G401 (cell line): Measurements from ENCODE around the gene DDI1. TPM values are rescaled to one million over a fixed set of nuclear protein-coding genes. Genes with fewer than 3 reads are reported as not detected.
"Not testable (repeated sequence)": the region's sequence is repeated elsewhere in the genome, so short reads cannot be mapped to it uniquely, and the experiment has no call there.

Experiments
- DNase-seq: peaks from one replicate; pipeline ENCODE4 v3.0.0-alpha.2; 2015; ENCODE audit warnings: low spot score
- in situ Hi-C: cut with HindIII; loops from 2 replicates; pipeline ENCODE4 v1.10.0; 2016; ENCODE audit warnings: low sequenced_read_pairs, mixed read lengths
- total RNA-seq: library from RNA; depleted of rRNA; stranded (reverse); fragments of >200 nt; shearing (Covaris generic); gene quantifications from 2 replicates; pipeline ENCODE4 v1.2.3, GENCODE V29; 2014

Gene DDI1
- total RNA-seq, 1 experiment from 2014 or later, result not detected

DNA sequence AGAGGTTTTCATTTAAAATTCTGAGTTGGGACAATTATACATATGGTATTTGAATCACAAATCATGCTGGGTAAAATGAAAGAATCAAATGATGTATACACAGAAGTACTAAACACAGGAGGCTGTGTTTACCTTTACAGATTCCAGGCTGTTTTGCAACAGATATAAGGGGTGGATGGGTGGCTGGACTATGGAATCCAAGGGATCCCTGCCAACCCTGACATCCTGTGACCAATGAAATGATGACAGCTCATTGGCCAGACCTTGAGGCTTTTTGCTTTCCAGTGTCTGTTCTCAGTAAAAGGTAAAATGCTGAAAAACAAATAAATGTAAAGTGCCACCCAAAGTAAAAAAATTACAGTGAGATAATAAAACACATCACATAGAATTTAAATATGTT is 3.3 kb upstream of the DDI1 start:
- DNase-seq, result no peak

DNA sequence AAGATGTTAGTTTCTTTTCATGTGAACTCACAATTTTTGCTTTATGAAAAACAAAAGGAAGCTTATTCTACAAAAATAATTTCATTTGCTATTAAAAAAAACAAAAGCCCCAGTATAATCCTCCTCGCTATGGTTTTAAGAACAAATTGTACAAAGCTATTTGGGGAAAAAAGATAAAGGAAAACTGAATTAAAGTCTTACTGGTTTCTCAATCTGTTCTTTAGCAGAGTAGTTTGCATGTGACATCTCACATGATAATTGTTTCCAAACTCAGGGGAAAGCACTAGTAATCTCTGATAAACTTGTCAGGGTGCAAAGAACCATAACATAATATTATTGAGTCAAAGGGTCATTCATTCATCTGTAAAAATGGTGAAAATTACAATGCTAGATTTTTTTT is 2.9 kb upstream of the DDI1 start:
- DNase-seq, result no peak
- in situ Hi-C loops, result no loop called here

More for the DNA sequence above, 3.3 kb upstream of the DDI1 start:
- in situ Hi-C loops, result no loop called here

DNA sequence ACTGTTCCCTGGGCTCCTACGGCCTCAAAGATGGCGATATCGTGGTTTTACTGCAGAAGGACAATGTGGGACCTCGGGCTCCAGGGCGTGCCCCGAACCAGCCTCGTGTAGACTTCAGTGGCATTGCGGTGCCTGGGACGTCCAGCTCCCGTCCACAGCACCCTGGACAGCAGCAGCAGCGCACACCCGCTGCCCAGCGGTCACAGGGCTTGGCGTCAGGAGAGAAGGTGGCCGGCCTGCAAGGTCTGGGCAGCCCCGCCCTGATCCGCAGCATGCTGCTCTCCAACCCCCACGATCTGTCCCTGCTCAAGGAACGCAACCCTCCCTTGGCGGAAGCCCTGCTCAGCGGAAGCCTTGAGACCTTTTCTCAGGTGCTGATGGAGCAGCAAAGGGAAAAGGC is 555 bp downstream of the DDI1 start:
- no peak for DNase-seq
- in situ Hi-C loops, result no loop called here

DNA sequence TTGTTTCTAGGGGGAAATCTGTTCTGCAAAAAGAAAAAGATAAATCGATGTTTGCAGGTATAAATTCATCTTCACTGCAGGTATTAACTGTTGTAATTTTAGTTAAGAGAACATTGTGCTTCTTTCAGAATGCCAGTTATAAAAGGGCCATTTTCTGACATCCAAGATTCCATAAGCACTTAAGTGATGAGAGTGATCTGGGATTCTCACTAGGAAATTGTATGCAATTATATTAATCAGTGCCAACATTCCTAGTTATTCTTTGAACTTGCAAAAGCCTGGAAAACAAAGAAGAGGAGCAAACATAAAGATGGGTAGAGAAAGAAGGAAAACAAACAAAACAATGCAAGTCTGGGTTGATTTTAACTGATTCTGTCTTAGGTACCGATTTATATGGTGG is 5.4 kb downstream of the DDI1 start:
- no peak for DNase-seq
- in situ Hi-C loops, result no loop called here

DNA sequence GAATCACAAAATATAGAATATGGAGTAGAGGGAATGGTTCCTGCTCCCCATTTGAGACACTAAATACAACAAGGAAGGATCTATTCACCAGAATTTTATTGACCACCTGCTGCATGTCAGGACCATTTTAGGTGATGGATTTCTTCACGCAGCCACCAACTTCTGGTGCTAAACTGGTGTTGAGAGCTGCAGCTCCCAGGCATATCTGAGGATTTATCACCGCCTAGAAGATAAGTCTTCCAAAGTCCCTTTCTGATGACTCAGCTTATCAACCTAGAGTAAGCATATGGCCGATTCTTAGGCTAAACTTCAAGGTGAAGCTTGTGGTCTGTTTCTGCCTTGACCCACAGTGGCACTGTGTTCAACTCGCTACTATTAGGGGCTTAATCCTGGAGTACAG is 6.7 kb downstream of the DDI1 start:
- in situ Hi-C loops, result no loop called here
- DNase-seq, result no peak

DNA sequence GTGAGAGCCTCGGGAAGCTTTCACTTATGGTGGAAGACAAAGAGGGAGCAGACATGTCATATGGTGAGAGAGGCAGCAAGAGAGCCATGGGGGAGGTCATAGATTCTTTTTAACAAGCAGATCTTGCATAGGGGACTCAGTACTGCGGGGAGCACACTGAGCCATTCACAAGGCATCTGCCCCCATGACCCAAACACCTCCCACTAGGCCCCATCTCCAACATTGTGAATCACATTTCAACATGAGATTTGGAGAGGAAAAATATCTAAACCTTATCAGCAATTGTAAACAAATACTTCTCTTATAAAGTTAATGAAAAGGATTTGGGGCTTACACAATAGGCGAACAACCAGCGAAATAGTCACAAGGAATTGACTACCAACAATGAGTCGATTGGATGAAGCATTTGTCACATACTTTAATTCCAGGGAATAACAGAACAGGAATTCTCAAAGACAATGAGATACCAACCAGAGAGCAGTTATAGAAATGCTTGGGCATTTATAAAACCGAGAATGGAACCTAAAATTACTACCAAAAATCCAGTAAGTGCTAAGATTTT is 7.3 kb downstream of the DDI1 start:
- no peak for DNase-seq
- in situ Hi-C loops, result no loop called here

DNA sequence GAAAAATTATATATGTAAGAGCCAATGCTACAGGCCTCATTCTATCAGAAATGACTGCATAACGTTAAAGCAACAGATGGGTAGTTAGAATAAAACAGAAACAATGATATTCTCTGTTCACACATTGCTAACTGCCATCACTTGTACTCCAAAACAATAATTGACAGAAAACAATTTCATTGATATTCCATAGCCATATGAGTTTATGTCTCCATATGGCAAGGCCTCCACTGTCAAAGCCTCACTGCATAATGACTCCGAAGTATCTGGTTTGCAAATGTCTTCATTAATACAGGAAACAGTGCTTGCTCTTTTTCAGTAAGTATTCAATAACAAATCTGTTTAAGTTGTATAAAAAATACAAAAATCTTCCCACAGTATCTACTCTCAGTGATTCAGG is 9.9 kb downstream of the DDI1 start:
- in situ Hi-C loops, result no loop called here
- no peak for DNase-seq

DNA sequence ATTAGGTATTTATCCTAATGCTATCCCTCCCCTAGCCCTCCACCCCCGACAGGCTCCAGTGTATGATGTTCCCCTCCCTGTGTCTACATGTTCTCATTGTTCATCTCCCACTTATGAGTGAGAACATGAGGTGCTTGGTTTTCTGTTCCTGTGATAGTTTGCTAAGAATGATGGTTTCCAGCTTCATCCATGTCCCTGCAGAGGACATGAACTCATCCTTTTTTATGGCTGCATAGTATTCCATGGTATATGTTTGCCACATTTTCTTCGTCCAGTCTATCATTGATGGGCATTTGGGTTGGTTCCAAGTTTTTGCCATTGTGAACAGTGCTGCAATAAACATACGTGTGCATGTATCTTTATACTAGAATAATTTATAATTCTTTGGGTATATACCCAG is 10.4 kb downstream of the DDI1 start:
- DNase-seq, in situ Hi-C loops: not testable (repeated sequence)

DNA sequence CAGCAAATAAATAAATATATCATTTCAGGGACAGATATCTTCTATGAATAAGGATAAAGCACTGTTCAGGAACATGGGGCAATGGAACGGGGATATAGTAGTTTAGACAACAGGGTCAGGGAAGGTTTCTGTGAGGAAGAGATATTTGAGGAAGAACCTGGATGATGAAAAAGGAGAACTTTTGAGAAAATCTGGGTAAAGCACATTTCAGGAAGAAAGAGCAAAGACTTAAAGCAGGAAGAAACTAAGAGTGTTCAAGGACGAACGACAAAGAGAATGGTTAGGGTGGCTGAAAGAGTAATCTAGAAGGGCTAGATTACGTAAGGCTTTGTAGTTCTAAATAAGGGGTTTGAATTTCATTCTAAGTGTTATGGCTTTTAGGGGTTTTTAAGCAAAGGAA is 12.7 kb downstream of the DDI1 start:
- in situ Hi-C loops, result no loop called here
- no peak for DNase-seq

DNA sequence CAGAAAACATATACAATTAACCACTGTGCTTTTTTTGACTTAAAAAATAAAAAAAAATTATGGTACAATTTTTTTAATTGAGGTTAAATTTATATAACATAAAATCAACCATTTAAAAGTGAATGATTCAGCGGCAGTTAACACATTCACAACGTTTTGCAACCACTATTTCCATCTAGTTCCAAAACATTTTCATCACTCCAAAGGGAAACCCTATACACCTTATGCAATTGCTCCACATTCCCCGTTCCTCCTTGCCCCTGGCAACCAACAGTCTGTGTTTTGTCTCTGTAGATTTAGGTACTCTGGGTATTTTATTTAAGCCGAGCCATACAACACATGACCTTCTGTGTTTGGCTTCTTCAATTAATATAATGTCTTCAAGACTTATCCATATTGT is 15.3 kb downstream of the DDI1 start:
- in situ Hi-C loops, result no loop called here
- no peak for DNase-seq

DNA sequence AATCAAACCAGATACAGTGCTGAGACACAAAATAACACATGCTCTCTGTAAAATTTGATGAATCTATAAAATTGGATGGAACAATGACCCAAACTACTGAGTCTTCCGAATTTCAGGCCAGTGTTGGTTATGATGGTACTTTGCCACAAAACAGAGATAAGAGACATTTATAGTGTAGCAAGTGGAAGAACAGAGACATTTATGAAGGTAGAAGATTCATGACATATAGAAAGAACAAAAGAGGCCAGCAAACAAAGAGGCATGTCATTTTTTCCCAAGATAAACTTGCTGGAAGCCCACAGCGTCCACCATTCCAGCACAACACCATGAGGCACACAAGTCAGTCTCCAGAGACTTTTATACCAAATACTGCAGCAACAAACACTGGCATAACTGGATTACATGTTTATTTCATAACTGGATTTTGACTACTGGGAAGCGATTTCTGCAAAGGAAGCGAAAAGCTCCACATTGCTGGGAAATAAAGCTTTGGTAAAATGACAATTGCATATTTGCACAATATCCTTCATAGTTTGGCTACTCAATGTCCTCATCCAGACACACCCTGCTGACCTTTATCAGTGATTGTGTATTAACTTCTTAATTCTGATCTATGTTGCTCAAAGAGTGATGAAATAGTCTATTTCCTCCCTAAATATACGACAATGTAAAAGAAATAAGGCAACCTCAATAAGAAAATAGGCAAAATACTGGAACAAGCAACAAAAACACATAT is 17.5 kb downstream of the DDI1 start:
- in situ Hi-C loops, result no loop called here
- DNase-seq, result no peak

DNA sequence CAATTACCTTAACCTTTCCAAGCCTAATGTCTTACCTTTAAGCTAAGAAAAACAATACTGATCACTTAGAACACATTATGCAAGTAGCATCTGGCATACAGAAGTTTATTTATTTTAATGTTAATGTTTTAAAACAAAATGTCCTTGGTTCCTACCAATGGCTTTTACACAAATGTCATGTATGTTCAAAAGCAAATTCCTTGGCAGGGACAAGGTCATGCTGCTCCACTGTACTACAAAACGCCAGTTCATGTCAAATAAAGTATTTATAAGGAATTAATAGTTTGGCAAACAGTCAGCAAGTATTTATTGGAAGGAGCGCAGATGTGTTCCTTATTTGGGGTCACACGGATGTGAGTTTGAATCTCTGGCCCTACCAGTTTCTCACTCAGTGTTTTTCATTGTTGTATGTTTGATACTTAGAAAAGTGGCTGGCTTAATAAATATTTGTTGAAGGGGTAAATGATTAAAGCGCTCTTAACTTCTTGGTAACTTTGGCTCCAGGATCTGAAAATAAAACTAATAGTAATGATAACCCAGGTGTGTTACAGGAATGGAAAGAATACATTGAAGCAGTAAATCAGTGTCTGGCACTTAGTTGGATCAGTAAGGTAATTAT is 18.6 kb downstream of the DDI1 start:
- DNase-seq, result no peak
- in situ Hi-C loops, result no loop called here

DNA sequence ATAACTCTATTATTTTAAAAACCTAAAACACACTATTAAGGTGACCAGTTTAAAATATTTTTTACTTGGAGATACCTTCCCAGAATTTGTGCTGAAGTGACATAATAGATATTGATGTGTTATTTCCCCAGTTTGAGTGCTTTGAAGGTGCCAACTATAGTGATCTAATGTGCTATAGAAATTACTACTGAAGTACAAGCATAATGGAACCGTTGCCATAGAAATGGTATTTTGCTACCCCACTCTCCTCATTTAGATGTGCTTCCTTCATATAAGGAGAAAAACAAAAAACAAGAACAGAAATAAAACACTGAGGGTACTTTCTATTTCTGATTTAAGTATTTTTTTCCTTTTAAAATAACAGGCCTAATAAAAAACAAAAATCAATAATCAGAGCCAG is 19.2 kb downstream of the DDI1 start:
- no peak for DNase-seq

DNA sequence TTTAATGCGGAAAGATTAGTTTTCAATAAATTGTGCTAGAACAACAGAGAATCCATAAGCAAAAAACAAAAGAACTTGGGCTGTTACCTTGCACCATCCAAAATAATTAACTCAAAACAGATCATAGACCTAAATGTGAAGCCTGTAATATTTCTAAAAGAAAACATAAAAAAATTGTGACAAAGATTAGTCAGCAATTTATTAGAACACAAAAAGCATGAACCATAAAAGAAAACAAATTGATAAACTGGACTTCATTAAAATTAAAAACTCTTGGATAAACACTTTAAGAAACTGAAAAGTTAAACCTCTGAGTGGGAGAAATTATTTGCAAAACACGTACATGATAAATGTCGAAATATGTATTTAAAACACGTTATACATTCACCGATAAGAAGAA is 21.5 kb downstream of the DDI1 start:
- in situ Hi-C loops, result no loop called here
- no peak for DNase-seq

More for the DNA sequence above, 19.2 kb downstream of the DDI1 start:
- in situ Hi-C loops, result no loop called here

DNA sequence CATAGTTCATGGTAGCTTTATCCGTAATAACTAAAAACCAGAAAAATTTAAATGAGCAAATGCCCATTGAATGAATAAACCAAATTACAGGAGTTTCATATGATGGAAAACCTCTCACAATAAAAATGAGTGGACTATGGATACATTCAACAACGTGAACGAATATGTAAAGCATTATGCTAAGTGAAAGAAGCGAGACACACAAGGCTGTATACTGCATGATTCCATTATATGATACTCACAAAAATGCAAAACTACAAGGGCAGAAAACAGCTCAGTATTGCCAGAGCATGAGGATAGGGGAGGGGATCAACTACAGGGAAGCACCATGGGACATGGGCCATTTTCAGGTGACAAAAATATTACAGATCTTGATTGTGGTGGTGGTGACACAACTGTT is 22.2 kb downstream of the DDI1 start:
- in situ Hi-C loops, result no loop called here
- DNase-seq, result no peak

DNA sequence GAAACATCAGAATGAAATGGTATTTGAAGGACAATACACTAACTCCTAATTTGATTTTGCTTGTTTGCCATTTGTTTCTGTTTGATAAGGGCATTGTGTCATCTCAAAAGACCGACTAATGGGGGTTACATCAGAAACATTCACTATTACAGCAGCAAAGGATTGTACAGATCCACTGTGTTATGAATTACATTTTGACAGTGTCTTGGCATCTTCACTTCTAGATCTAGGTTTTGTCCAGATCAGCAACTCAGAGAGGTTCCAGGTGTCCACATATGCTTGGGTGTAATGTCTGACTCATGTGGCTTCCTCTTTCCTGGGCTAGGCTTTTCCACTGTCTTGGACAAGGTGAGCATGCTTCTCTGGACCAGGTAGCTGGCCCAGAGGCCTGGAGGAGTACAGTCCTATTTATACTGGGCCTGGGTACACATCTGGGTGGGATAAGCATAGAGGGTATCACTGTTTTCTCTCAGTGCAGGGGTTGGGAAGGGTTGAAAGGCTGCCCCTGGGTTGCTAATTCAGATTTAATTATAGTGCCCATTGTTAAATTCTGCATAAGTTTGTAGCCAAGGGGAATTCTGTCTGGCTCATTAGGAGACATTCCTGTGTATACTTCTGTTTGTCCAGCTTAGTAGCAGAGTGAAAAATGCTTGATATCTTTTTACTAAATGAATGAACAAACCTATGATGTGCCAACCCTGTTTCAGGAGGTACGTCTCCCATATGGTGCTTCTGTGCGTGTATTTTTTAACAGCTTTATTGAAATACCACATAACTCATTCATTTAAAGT is 23.8 kb downstream of the DDI1 start:
- DNase-seq, result no peak
- in situ Hi-C loops, result no loop called here

DNA sequence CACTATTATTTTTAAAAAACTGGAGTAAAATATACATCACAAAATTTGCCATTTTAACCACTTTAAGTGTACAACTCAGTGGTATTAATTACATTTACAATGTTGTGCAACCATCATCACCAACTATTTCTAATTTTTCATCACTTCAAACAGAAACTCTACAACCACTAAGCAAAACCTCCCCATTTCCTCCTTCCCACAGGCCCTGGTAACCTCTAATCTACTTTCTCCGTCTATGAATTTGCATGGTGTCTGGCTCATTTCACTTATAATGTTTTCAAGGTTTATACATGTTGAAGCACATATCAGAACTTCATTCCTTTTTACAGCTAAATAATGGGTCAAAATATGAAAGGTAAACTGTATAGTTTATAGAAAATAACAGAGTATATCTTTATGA is 24.4 kb downstream of the DDI1 start:
- in situ Hi-C loops, result no loop called here

DNA sequence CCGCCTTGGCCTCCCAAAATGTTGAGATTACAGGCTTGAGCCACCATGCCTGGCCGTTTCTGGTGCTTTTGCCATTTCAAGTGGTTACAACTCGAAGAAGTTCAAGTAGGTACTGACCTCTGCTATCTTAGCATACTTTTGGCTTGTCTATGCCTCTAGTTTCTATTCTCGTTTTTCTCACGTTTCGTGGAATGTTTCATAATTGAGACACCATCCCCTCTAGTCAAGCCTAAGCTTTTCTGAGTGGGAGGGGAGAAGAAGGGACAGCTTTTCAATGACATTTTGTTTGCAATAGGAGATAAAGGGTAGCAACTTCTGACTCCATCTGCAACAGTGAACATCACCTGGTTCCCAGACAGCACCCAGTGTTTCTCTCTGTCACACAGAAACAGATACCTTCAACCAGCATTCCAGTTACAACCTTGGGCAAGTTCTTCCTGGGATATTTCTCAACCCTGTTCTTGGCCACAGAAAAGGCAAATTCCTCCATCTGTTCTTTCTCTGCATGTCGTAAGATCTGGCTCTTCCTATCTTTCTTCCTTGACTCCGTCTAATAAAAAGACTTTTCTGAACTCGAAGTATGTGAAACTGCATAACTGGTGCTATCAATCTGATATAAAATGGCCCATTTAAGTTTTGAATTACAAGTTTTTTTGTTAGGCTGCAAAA is 25.5 kb downstream of the DDI1 start:
- in situ Hi-C loops, result no loop called here
- no peak for DNase-seq

More for the DNA sequence above, 24.4 kb downstream of the DDI1 start:
- no peak for DNase-seq

DNA sequence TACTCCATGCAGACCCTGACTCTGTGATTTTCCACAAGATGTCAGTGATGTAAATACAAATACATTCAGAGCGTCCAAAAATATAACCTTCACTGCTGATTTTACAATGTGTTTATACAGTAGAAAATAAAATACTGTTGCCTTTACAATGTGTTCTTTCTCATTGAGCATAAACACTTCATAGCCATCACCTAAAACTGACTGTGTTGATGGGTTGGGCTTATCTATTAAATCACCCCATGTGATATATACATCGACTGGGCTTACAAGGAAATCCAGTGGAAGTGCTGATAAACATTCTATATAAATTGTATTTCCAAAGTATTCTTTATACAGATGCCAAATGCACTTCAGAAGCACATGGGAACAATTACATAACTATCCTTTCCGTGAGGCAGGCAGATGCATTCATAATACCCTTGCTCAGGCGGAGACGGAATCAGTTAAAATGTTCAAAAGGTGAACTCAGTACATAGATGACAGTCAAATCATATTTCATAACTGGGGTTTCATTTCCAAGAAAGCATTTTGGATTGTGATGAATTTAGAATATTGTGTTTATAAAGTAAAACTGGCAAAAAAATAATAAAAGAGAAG is 27.7 kb downstream of the DDI1 start:
- DNase-seq, result no peak
- in situ Hi-C loops, result no loop called here
